ENCODE measurements around the gene ZNF813. TPM values are rescaled to one million over a fixed set of nuclear protein-coding genes. Genes with fewer than 3 reads are reported as not detected.

Gene ZNF813
- polyA plus RNA-seq, 1 of the 3 experiments (the other 2 are of a cell fraction) = 0.44 TPM

- Histone ChIP-seq H3K4me1 (ENCODE audit: control insufficient read depth in 1 of 2, insufficient read depth in 2 of 2, low read depth in 1 of 2, low read length in 1 of 2) (peaks cover 0 to 8% of the 10 kb centered on the region in 2 experiments; a peak in 1 of 4 replicates), H3F3A (replicated peaks; ENCODE audit: insufficient read depth) (no peaks in the 10 kb centered on the region), H3K27ac (ENCODE audit: low read depth in 2 of 2, low read length in 1 of 2) (no peak overlapping the region), H3K36me3 (replicated peaks in 1 of 2; ENCODE audit: control insufficient read depth in 1 of 2, insufficient read depth in 2 of 2, low read length in 1 of 2) (no peaks in the 10 kb centered on the region), H3K9me3 (no peaks in the 10 kb centered on the region), H3K9me2 (no peaks in the 10 kb centered on the region), H3K9ac (no peak overlapping the region), H3K4me3 (ENCODE audit: low read depth in 2 of 2, low read length in 1 of 2) (no peak overlapping the region), H4K20me1 (ENCODE audit: insufficient read depth) (no peaks in the 10 kb centered on the region), H3K4me2 (no peak overlapping the region), H3K79me2 (ENCODE audit: insufficient read depth) (peaks cover 7% of the 10 kb centered on the region; the same call in 1 of the 2 replicates), H2AFZ (ENCODE audit: low read depth) (no peak overlapping the region), H3K27me3 (ENCODE audit: insufficient read depth) (no peaks in the 10 kb centered on the region)
- ChIA-PET POLR2A (no interaction called here), CTCF (interaction anchor here (1.1 kb wide), 1 partner anchor 11 kb away, joined by 3 read pairs; no protein-coding TSS in a partner anchor)
- no peak for DNase-seq
- WGBS (ENCODE audit: low lambda C conversion rate) = 31% methylated on average over 5 of the region's 5 CpGs
- TF ChIP-seq RXRA (IDR thresholded peaks at IDR 0.05; ENCODE audit: borderline replicate concordance, low read depth) (no peak), CTCF (IDR thresholded peaks at IDR 0.05) (no peak), RCOR1 (IDR thresholded peaks at IDR 0.05; ENCODE audit: low read length) (no peak), POLR2AphosphoS5 (IDR thresholded peaks at IDR 0.05; ENCODE audit: low read depth, low read length) (no peak), IRF3 (IDR thresholded peaks at IDR 0.05; ENCODE audit: low read depth, low read length) (no peak), FOSL2 (IDR thresholded peaks at IDR 0.05; ENCODE audit: borderline replicate concordance, low read depth) (no peak), NFIC (IDR thresholded peaks at IDR 0.05; ENCODE audit: borderline replicate concordance) (no peak), FOXM1 (IDR thresholded peaks at IDR 0.05; ENCODE audit: low read depth) (no peak), MEF2A (IDR thresholded peaks at IDR 0.05; ENCODE audit: borderline replicate concordance, low read depth) (no peak), TEAD4 (IDR thresholded peaks at IDR 0.05; ENCODE audit: borderline replicate concordance, insufficient read depth) (no peak), YY1 (IDR thresholded peaks at IDR 0.05; ENCODE audit: low read depth) (no peak)
- TF ChIP-seq, protein P1, sequence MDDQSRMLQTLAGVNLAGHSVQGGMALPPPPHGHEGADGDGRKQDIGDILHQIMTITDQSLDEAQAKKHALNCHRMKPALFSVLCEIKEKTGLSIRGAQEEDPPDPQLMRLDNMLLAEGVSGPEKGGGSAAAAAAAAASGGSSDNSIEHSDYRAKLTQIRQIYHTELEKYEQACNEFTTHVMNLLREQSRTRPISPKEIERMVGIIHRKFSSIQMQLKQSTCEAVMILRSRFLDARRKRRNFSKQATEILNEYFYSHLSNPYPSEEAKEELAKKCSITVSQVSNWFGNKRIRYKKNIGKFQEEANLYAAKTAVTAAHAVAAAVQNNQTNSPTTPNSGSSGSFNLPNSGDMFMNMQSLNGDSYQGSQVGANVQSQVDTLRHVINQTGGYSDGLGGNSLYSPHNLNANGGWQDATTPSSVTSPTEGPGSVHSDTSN (IDR thresholded peaks at IDR 0.05) = no peak
Observed at GRCh38 chr19:53517114-53517741, 49.7 kb downstream of the ZNF813 start.

- H3K9me2 ChIP-seq = no peaks in the 10 kb centered on the region
- no peaks in the 10 kb centered on the region for H3K27me3 ChIP-seq (ENCODE audit: insufficient read depth)
- H2AFZ ChIP-seq (ENCODE audit: low read depth) = no peak overlapping the region
- WGBS (ENCODE audit: low lambda C conversion rate) = 14% methylated on average over 4 of the region's 4 CpGs
- POLR2A ChIA-PET = no interaction called here
- no peak overlapping the region for H3K9ac ChIP-seq
- H3K36me3 ChIP-seq (replicated peaks in 1 of 2; ENCODE audit: control insufficient read depth in 1 of 2, insufficient read depth in 2 of 2, low read length in 1 of 2) = no peaks in the 10 kb centered on the region
- no peak overlapping the region for H3K27ac ChIP-seq (ENCODE audit: low read depth in 2 of 2, low read length in 1 of 2)
- H3K4me2 ChIP-seq = no peak overlapping the region
- CTCF ChIA-PET = interaction anchor here (1.1 kb wide), 1 partner anchor 12 kb away, joined by 3 read pairs; no protein-coding TSS in a partner anchor
- H3K9me3 ChIP-seq = no peaks in the 10 kb centered on the region
- no peaks in the 10 kb centered on the region for H3F3A ChIP-seq (replicated peaks; ENCODE audit: insufficient read depth)
- H4K20me1 ChIP-seq (ENCODE audit: insufficient read depth) = no peaks in the 10 kb centered on the region
- TF ChIP-seq CTCF (IDR thresholded peaks at IDR 0.05) = no peak
- TF ChIP-seq FOXJ3 (CRISPR knock-in tag; IDR thresholded peaks at IDR 0.05) = no peak
- no peak for TF ChIP-seq JUND (IDR thresholded peaks at IDR 0.05)
- TF ChIP-seq, protein P2, sequence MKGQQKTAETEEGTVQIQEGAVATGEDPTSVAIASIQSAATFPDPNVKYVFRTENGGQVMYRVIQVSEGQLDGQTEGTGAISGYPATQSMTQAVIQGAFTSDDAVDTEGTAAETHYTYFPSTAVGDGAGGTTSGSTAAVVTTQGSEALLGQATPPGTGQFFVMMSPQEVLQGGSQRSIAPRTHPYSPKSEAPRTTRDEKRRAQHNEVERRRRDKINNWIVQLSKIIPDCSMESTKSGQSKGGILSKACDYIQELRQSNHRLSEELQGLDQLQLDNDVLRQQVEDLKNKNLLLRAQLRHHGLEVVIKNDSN (IDR thresholded peaks at IDR 0.05; ENCODE audit: borderline replicate concordance, low read depth) = no peak
- no peak overlapping the region for H3K4me3 ChIP-seq (ENCODE audit: low read depth in 2 of 2, low read length in 1 of 2)
- H3K4me1 ChIP-seq (ENCODE audit: control insufficient read depth in 1 of 2, insufficient read depth in 2 of 2, low read depth in 1 of 2, low read length in 1 of 2) = peaks cover 0 to 8% of the 10 kb centered on the region in 2 experiments; a peak in 1 of 4 replicates
- H3K79me2 ChIP-seq (ENCODE audit: insufficient read depth) = peaks cover 11% of the 10 kb centered on the region; the same call in 1 of the 2 replicates
- no peak for DNase-seq
Observed at GRCh38 chr19:53518121-53518520, 50.6 kb downstream of the ZNF813 start.
